ENCODE measurements around the gene TLE3. TPM values are rescaled to one million over a fixed set of nuclear protein-coding genes. Genes with fewer than 3 reads are reported as not detected.

The TLE3 gene
- total RNA-seq, 2 donors from 2014 or later, result 65.4 to 85.1 TPM

GRCh38 chr15:70066447-70066846, 31.3 kb downstream of the TLE3 start:
- no peaks in the 10 kb centered on the region for H3K9me3 ChIP-seq
- DNase-seq, result no peak
- H3K9ac ChIP-seq (ENCODE audit: low read depth in 2 of 2, low read length in 2 of 2), result no peak overlapping the region
- no peak overlapping the region for H3K4me3 ChIP-seq
- H3K36me3 ChIP-seq, result peaks cover 16% of the 10 kb centered on the region
- no peak for TF ChIP-seq CTCF (IDR thresholded peaks at IDR 0.05)
- H3K4me1 ChIP-seq, result peaks cover 4% of the 10 kb centered on the region
- H3K27me3 ChIP-seq, result no peaks in the 10 kb centered on the region
- intact Hi-C loops (cut with DNase I), result no loop called here
- H3K27ac ChIP-seq, result no peak overlapping the region

GRCh38 chr15:70066004-70066403, 31.7 kb downstream of the TLE3 start:
- H3K27ac ChIP-seq, result no peak overlapping the region
- H3K9ac ChIP-seq (ENCODE audit: low read depth in 2 of 2, low read length in 2 of 2), result no peak overlapping the region
- H3K36me3 ChIP-seq, result peaks cover 15% of the 10 kb centered on the region
- no peaks in the 10 kb centered on the region for H3K27me3 ChIP-seq
- no peaks in the 10 kb centered on the region for H3K9me3 ChIP-seq
- intact Hi-C loops (cut with DNase I), result no loop called here
- no peak for DNase-seq
- H3K4me3 ChIP-seq, result no peak overlapping the region
- TF ChIP-seq CTCF (IDR thresholded peaks at IDR 0.05), result no peak
- H3K4me1 ChIP-seq, result peaks cover 4% of the 10 kb centered on the region

- no peak overlapping the region for H3K9ac ChIP-seq (ENCODE audit: low read depth in 2 of 2, low read length in 2 of 2)
- peaks cover 4% of the 10 kb centered on the region for H3K4me1 ChIP-seq
- TF ChIP-seq CTCF (IDR thresholded peaks at IDR 0.05), result no peak
- no peak overlapping the region for H3K4me3 ChIP-seq
- intact Hi-C loops (cut with DNase I), result no loop called here
- H3K36me3 ChIP-seq, result peaks cover 24% of the 10 kb centered on the region
- H3K9me3 ChIP-seq, result no peaks in the 10 kb centered on the region
- DNase-seq, result peak; percentile 72
- no peaks in the 10 kb centered on the region for H3K27me3 ChIP-seq
- H3K27ac ChIP-seq, result no peak overlapping the region
Observed at GRCh38 chr15:70065006-70065722, 32.6 kb downstream of the TLE3 start.

- Histone ChIP-seq H3K4me1 (peaks cover 4% of the 10 kb centered on the region), H3K27me3 (no peaks in the 10 kb centered on the region), H3K27ac (no peak overlapping the region), H3K36me3 (peaks cover 28% of the 10 kb centered on the region), H3K9me3 (no peaks in the 10 kb centered on the region), H3K9ac (ENCODE audit: low read depth in 2 of 2, low read length in 2 of 2) (no peak overlapping the region), H3K4me3 (no peak overlapping the region)
- TF ChIP-seq CTCF (IDR thresholded peaks at IDR 0.05), result no peak
- DNase-seq, result no peak
- intact Hi-C loops (cut with DNase I), result no loop called here
Observed at GRCh38 chr15:70064441-70064840, 33.3 kb downstream of the TLE3 start.

- H3K27ac ChIP-seq, result no peak overlapping the region
- peaks cover 4% of the 10 kb centered on the region for H3K4me1 ChIP-seq
- no peak for DNase-seq
- TF ChIP-seq CTCF (IDR thresholded peaks at IDR 0.05), result no peak
- no peaks in the 10 kb centered on the region for H3K9me3 ChIP-seq
- no peaks in the 10 kb centered on the region for H3K27me3 ChIP-seq
- H3K4me3 ChIP-seq, result no peak overlapping the region
- H3K9ac ChIP-seq (ENCODE audit: low read depth in 2 of 2, low read length in 2 of 2), result no peak overlapping the region
- intact Hi-C loops (cut with DNase I), result no loop called here
- peaks cover 24% of the 10 kb centered on the region for H3K36me3 ChIP-seq
Observed at GRCh38 chr15:70063980-70064379, 33.7 kb downstream of the TLE3 start.
